HEK293 (cell line): ENCODE data around the gene FUBP3.

ENCODE experiments used
- CTCF ChIA-PET: fragments of 350-600 bp; formaldehyde crosslinking; extraction: SDS; loops from one replicate; lab custom pipeline; 2021; ENCODE audit warnings: antibody characterized with exemption; lab: Yijun Ruan, JAX
- POLR2A ChIA-PET: fragments of 300-600 bp; formaldehyde crosslinking; extraction: SDS; loops from one replicate; lab custom pipeline; 2020; ENCODE audit warnings: antibody characterized with exemption, inconsistent platforms; lab: Yijun Ruan, JAX
- H3K27ac ChIP-seq: fragments of 200-500 bp; sonication (Bioruptor generic); 2 replicates; pipeline ENCODE4 v1.5.1; 2014; ENCODE audit warnings: low read depth, low read length, control low read depth, inconsistent platforms; ENCODE audit errors: extremely low read depth
- H3K36me3 ChIP-seq, 2 experiments: fragments of 200-500 bp in 1 of 2; sonication (Bioruptor generic) in 1 of 2; 1 replicate in 1 of 2; 2 replicates in 1 of 2; pipeline ENCODE4 v1.5.1; 2014 to 2017; ENCODE audit warnings: inconsistent platforms in 2 of 2, low read length in 2 of 2; ENCODE audit not compliant: control insufficient read depth in 2 of 2, insufficient read depth in 1 of 2
- H3K4me1 ChIP-seq: fragments of 200-500 bp; sonication (Bioruptor generic); 2 replicates; pipeline ENCODE4 v1.5.1; 2014; ENCODE audit warnings: mild to moderate bottlenecking, low read length, inconsistent platforms; ENCODE audit not compliant: control insufficient read depth, insufficient read depth
- H3K4me3 ChIP-seq: 2 replicates; pipeline ENCODE4 v1.5.1; 2011; ENCODE audit warnings: low read depth, mild to moderate bottlenecking, control low read depth, low read length, moderate library complexity
- H3K9me3 ChIP-seq: fragments of 200-500 bp; sonication (Bioruptor generic); 2 replicates; pipeline ENCODE4 v1.5.1; 2014; ENCODE audit warnings: low read depth, low read length, inconsistent platforms; ENCODE audit not compliant: control insufficient read depth, insufficient read depth
- INSM2 ChIP-seq: fragments of 450-650 bp; formaldehyde crosslinking; IDR thresholded peaks from 2 replicates; pipeline ENCODE4 v1.5.1; 2016; ENCODE audit warnings: missing biosample characterization, missing genetic modification characterization
- PATZ1 ChIP-seq: fragments of 450-650 bp; formaldehyde crosslinking; IDR thresholded peaks from 2 replicates; pipeline ENCODE4 v1.5.1; 2016; ENCODE audit warnings: missing biosample characterization, missing genetic modification characterization
- PRDM6 ChIP-seq: fragments of 450-650 bp; formaldehyde crosslinking; IDR thresholded peaks from 2 replicates; pipeline ENCODE4 v1.5.1; 2017; ENCODE audit warnings: missing biosample characterization, missing genetic modification characterization
- SCRT1 ChIP-seq: fragments of 450-650 bp; formaldehyde crosslinking; IDR thresholded peaks from 2 replicates; pipeline ENCODE4 v1.5.1; 2016; ENCODE audit warnings: missing biosample characterization, missing genetic modification characterization, borderline replicate concordance
- ZNF10 ChIP-seq: fragments of 450-650 bp; formaldehyde crosslinking; IDR thresholded peaks from 2 replicates; pipeline ENCODE4 v1.5.1; 2017; ENCODE audit warnings: missing biosample characterization, missing genetic modification characterization
- ZNF114 ChIP-seq: fragments of 450-650 bp; formaldehyde crosslinking; IDR thresholded peaks from 2 replicates; pipeline ENCODE4 v1.5.0; 2017; ENCODE audit warnings: missing biosample characterization, missing genetic modification characterization
- ZNF18 ChIP-seq: fragments of 450-650 bp; formaldehyde crosslinking; IDR thresholded peaks from 2 replicates; pipeline ENCODE4 v1.5.1; 2016; ENCODE audit warnings: missing biosample characterization, missing genetic modification characterization
- ZNF221 ChIP-seq: fragments of 450-650 bp; formaldehyde crosslinking; IDR thresholded peaks from 2 replicates; pipeline ENCODE4 v1.5.1; 2017; ENCODE audit warnings: missing biosample characterization, missing genetic modification characterization, borderline replicate concordance
- ZNF280C ChIP-seq: fragments of 450-650 bp; formaldehyde crosslinking; IDR thresholded peaks from 2 replicates; pipeline ENCODE4 v1.5.1; 2016; ENCODE audit warnings: missing biosample characterization, missing genetic modification characterization
- ZNF555 ChIP-seq: fragments of 450-650 bp; formaldehyde crosslinking; conservative IDR thresholded peaks from 2 replicates; pipeline ENCODE4 v1.5.1; 2017; ENCODE audit warnings: missing biosample characterization, mild to moderate bottlenecking, missing genetic modification characterization, inconsistent platforms
- ZNF677 ChIP-seq: fragments of 450-650 bp; IDR thresholded peaks from 2 replicates; pipeline ENCODE4 v1.5.0; 2018; ENCODE audit warnings: missing biosample characterization, mild to moderate bottlenecking, missing genetic modification characterization, moderate library complexity
- ZNF707 ChIP-seq: fragments of 450-650 bp; formaldehyde crosslinking; IDR thresholded peaks from 2 replicates; pipeline ENCODE4 v1.5.1; 2016; ENCODE audit warnings: missing biosample characterization, missing genetic modification characterization
- ZNF768 ChIP-seq: fragments of 450-650 bp; formaldehyde crosslinking; IDR thresholded peaks from 2 replicates; pipeline ENCODE4 v1.5.1; 2018; ENCODE audit warnings: missing biosample characterization, mild to moderate bottlenecking, missing genetic modification characterization

The FUBP3 gene

GRCh38 chr9:130563797-130564196 is 15.6 kb upstream of the FUBP3 start:
- H3K4me1 ChIP-seq, result no peaks in the 10 kb centered on the region

GRCh38 chr9:130565792-130566191 is 13.6 kb upstream of the FUBP3 start:
- Histone ChIP-seq H3K4me1 (no peaks in the 10 kb centered on the region), H3K4me3 (no peak overlapping the region), H3K27ac (no peak overlapping the region), H3K9me3 (no peaks in the 10 kb centered on the region), H3K36me3 (no peaks in the 10 kb centered on the region)
- ChIA-PET POLR2A (interaction anchor here (0.7 to 1.1 kb wide), 2 partner anchors 13 to 71 kb away, joined by 3 to 8 read pairs; partner anchors contain the start of gene FUBP3), CTCF (interaction anchor here (0.6 to 0.7 kb wide), 2 partner anchors 16 to 23 kb away, joined by 3 read pairs; no protein-coding TSS in a partner anchor)
- TF ChIP-seq SCRT1 (tag by site-specific recombination) (no peak), ZNF677 (no peak), ZNF555 (tag by site-specific recombination) (no peak), ZNF114 (no peak), ZNF18 (tag by site-specific recombination) (no peak), PRDM6 (no peak), INSM2 (tag by site-specific recombination) (no peak), ZNF707 (tag by site-specific recombination) (no peak)

More at GRCh38 chr9:130563797-130564196, 15.6 kb upstream of the FUBP3 start:
- Histone ChIP-seq H3K9me3 (no peaks in the 10 kb centered on the region), H3K36me3 (no peaks in the 10 kb centered on the region), H3K4me3 (no peak overlapping the region), H3K27ac (no peak overlapping the region)
- ChIA-PET CTCF (interaction anchor here (0.6 kb wide), 1 partner anchor 34 kb away, joined by 3 read pairs; no protein-coding TSS in a partner anchor), POLR2A (interaction anchor here (0.5 kb wide), 1 partner anchor 432 kb away, joined by 4 read pairs; no protein-coding TSS in a partner anchor)
- no peak for TF ChIP-seq PATZ1
- no peak for TF ChIP-seq ZNF280C (tag by site-specific recombination)
- TF ChIP-seq ZNF768, result no peak
- peak; percentile 95 for TF ChIP-seq ZNF10 (tag by site-specific recombination)
- no peak for TF ChIP-seq ZNF221 (tag by site-specific recombination)
